Spleen (tissue), 11 donors: Measurements from ENCODE around the gene IMPG2. TPM values are rescaled to one million over a fixed set of nuclear protein-coding genes. Genes with fewer than 3 reads are reported as not detected.

Experiments
- DNase-seq: peaks from one replicate; pipeline ENCODE4 v3.0.0-alpha.2; 2020
- H3K27ac ChIP-seq, 8 donors: fragments of 200-600 bp; sonication (generic) in 7 of 8; 1 replicate in 4 of 8; 2 replicates in 4 of 8; pipeline versions ENCODE4 v1.5.0 to v1.8.0; 2016 to 2021; ENCODE audit warnings: inconsistent platforms in 4 of 8, mild to moderate bottlenecking in 4 of 8, moderate library complexity in 1 of 8
- H3K27me3 ChIP-seq, 7 donors: fragments of 200-600 bp; sonication (generic) in 6 of 7; replicated peaks in 1 of 7; 1 replicate in 4 of 7; 2 replicates in 3 of 7; pipeline versions ENCODE4 v1.5.0 to v1.8.0; 2016 to 2021; ENCODE audit warnings: inconsistent platforms in 3 of 7, mild to moderate bottlenecking in 1 of 7
- H3K36me3 ChIP-seq, 6 donors: fragments of 200-600 bp; sonication (generic) in 5 of 6; 1 replicate in 4 of 6; 2 replicates in 2 of 6; pipeline versions ENCODE4 v1.5.0 to v1.8.0; 2016 to 2021; ENCODE audit warnings: inconsistent platforms in 2 of 6
- H3K4me1 ChIP-seq, 6 donors: fragments of 200-600 bp; sonication (generic) in 5 of 6; 1 replicate in 3 of 6; 2 replicates in 3 of 6; pipeline versions ENCODE4 v1.5.0 to v1.8.0; 2016 to 2021; ENCODE audit warnings: inconsistent platforms in 3 of 6
- H3K4me3 ChIP-seq, 8 donors: fragments of 200-600 bp; sonication (generic) in 7 of 8; 1 replicate in 4 of 8; 2 replicates in 4 of 8; pipeline versions ENCODE4 v1.5.0 to v1.8.0; 2016 to 2021; ENCODE audit warnings: inconsistent platforms in 4 of 8, mild to moderate bottlenecking in 4 of 8, moderate library complexity in 2 of 8
- H3K9me3 ChIP-seq, 8 donors: fragments of 200-600 bp; sonication (generic) in 7 of 8; 1 replicate in 4 of 8; 2 replicates in 4 of 8; pipeline versions ENCODE4 v1.5.0 to v1.8.0; 2016 to 2021; ENCODE audit warnings: inconsistent platforms in 4 of 8
- CTCF ChIP-seq, 11 experiments: fragments of 200-600 bp in 7 of 11; fragments of 450-650 bp in 4 of 11; sonication (generic) in 4 of 11; IDR thresholded peaks in 8 of 11; conservative IDR thresholded peaks in 3 of 11; 1 replicate in 7 of 11; 2 replicates in 4 of 11; pipeline versions ENCODE4 v1.4.0 to v1.8.0; 2016 to 2021; ENCODE audit warnings: antibody characterized with exemption in 11 of 11, inconsistent platforms in 4 of 11, mild to moderate bottlenecking in 1 of 11
- POLR2A ChIP-seq, 3 donors: fragments of 450-650 bp; IDR thresholded peaks; one replicate each; pipeline ENCODE4 v1.5.1; 2017; ENCODE audit warnings: antibody characterized with exemption in 3 of 3, mild to moderate bottlenecking in 1 of 3
- POLR2AphosphoS5 ChIP-seq, 3 donors: sonication (generic); formaldehyde crosslinking; IDR thresholded peaks; one replicate each; pipeline ENCODE4 v1.5.1; 2017; ENCODE audit warnings: antibody characterized with exemption in 3 of 3
- WGBS, 5 donors: extraction: QIAGEN DNeasy Blood & Tissue Kit in 3 of 5; methylation state at CpG; one replicate each; pipeline versions ENCODE4 v1.1.5 to v1.1.7; 2013 to 2018; 5-methylcytosine and 5-hydroxymethylcytosine counted together
- intact Hi-C: fragments of 100-400 bp; cut with DNase I; formaldehyde crosslinking; loops from one replicate; pipeline ENCODE4 v1.15.0; 2023; ENCODE audit warnings: low total_unique reads
- polyA plus RNA-seq, 3 donors: library from polyadenylated mRNA; stranded (reverse); fragments of 200-250 nt; gene quantifications; one replicate each; pipeline ENCODE4 v1.2.1, GENCODE V29; 2013
- total RNA-seq, 7 donors: library from RNA; depleted of rRNA in 3 of 7; stranded (reverse); fragments of >200 nt in 3 of 7; fragmentation: NEBNext Ultra II Directional in 4 of 7; extraction: Animal tissue kit (Norgen Biotek cat#: 25700) in 4 of 7; gene quantifications; one replicate each; pipeline versions ENCODE4 v1.1.0 to v1.2.1, GENCODE V29; 2016 to 2021
- donor health status: healthy with polysubstance abuse.
- donor health status: DM: no; HTN: no; CAD: no; lungs with moderate emphysema.
- donor health status: DM: no; HTN: no; CAD: no.
- donor health status: Bipolar disorder and iron deficiency.
- donor health status: healthy.
- donor health status: DM: no; HTN: no; CAD: no.
- donor health status: DM: yes; HTN: yes; CAD: no.

The IMPG2 gene
- total and polyA plus RNA-seq, 10 donors: 0.06 to 1.2 (median 0.52) TPM

DNA sequence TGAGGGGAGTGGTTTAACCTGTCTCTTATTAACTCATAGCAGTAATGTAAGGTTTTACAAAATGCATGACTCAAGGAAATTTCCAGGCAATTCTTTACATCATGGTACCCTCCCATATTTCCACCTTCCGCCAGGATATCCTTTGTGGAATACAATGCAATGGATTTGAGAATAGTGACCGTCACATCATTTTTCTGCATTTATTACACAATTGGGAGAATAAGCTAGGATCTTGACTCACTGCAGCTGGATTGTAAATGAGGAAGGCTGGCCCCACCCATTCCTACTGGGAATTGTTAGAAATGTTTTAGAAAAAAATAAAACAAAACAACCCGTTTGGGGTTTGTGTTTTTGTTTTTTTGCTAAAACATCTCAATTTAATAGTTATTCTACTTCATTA is 97.4 kb downstream of the IMPG2 start:
- Histone ChIP-seq H3K27me3 (no peaks in the 10 kb centered on the region), H3K9me3 (peaks cover 0 to 11% (median 9%) of the 10 kb centered on the region in 8 donors), H3K36me3 (no peaks in the 10 kb centered on the region), H3K27ac (no peak overlapping the region), H3K4me1 (no peaks in the 10 kb centered on the region), H3K4me3 (no peak overlapping the region)
- no peak for TF ChIP-seq POLR2A (IDR thresholded peaks at IDR 0.05)
- no peak for TF ChIP-seq POLR2AphosphoS5 (IDR thresholded peaks at IDR 0.05)
- no peak for TF ChIP-seq CTCF (IDR thresholded peaks at IDR 0.05 in 8 of 11, conservative IDR thresholded peaks at IDR 0.05 in 3 of 11)
- intact Hi-C loops: no loop called here
- WGBS, 5 donors: 82 to 92% (median 88%) methylated on average over 3 of the region's 3 CpGs
- no peak for DNase-seq

DNA sequence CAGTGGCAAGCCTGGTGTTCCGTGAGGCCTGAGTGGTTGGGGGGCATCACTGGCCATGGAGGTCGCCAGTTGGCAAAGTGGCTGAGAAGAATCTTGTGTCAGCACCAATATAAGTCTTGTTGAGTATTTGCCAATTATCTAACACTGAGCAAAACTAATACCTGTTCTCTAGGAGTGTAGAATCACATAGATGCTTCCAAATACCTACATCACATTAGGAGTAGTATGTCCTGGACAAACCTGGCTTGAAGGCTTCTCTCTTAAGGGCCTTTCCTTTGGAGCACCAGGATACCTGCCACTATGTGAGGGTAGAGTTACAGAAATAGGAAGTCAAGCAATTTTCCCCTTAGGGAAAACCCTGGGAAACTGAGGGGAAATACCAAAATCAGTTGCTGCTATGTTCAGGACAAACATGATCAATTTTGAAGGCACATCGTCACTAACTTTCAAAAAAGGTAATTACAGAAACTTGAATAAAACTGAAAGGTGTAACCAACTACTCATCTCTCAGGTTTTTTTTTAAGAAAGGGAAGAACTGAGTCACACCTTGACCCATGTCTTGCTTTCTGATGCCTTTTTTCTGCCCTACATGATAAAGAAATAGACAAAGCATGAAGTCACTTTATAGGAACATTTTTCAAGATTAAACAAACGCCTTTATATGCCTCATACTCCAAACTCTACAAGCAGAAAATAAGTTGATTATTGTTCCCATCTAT is 100.4 kb downstream of the IMPG2 start:
- Histone ChIP-seq H3K4me1 (no peaks in the 10 kb centered on the region), H3K4me3 (no peak overlapping the region), H3K27me3 (no peaks in the 10 kb centered on the region), H3K27ac (no peak overlapping the region), H3K9me3 (peaks cover 0 to 12% (median 9%) of the 10 kb centered on the region in 8 donors), H3K36me3 (no peaks in the 10 kb centered on the region)
- TF ChIP-seq CTCF (IDR thresholded peaks at IDR 0.05 in 8 of 11, conservative IDR thresholded peaks at IDR 0.05 in 3 of 11): no peak
- no peak for TF ChIP-seq POLR2A (IDR thresholded peaks at IDR 0.05)
- no peak for TF ChIP-seq POLR2AphosphoS5 (IDR thresholded peaks at IDR 0.05)
- intact Hi-C loops: no loop called here
- WGBS, 5 donors: 80 to 92% (median 83%) methylated on average over 4 of the region's 4 CpGs
- no peak for DNase-seq

DNA sequence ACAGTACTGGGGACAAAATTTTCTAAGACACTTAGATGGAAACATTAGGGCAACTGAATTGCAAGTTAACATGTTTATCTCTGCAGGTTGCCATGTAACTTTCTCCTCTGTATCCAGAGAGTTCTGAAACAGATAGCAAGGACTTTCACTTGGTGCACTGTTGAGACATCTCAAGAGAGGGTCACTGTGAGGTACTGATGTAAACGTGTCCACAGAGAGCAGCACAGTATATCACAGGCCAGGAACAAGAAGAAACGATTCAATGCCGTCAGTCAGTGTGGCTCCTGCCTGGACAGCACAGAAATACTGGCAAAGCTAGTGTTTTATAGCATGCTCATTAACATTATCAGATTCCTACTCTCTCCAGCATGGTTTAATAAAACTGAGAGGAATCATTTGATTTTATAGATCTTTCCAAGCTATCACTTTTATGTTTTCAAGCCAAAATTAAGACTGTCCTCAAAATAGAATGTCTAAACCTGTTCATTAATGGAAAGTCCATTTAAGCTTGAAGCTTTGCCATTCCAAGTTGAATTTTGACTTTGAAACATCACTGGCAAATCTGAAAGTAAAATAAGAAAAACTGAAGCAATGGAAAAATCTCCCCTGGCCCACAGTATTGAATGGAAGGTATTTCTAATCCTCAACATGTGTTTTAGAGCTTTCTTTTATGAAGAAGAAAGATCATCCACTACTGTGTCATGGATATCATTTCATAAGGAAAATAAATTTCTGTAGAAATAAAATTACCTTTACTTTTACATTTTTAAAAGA is 102.7 kb downstream of the IMPG2 start:
- intact Hi-C loops: no loop called here
- H3K4me3 ChIP-seq: no peak overlapping the region
- H3K27me3 ChIP-seq: no peaks in the 10 kb centered on the region
- TF ChIP-seq POLR2A (IDR thresholded peaks at IDR 0.05): no peak
- TF ChIP-seq POLR2AphosphoS5 (IDR thresholded peaks at IDR 0.05): no peak
- TF ChIP-seq CTCF (IDR thresholded peaks at IDR 0.05 in 8 of 11, conservative IDR thresholded peaks at IDR 0.05 in 3 of 11): no peak
- peaks cover 0 to 30% (median 23%) of the 10 kb centered on the region in 8 donors for H3K9me3 ChIP-seq
- WGBS, 5 donors: 64 to 92% (median 79%) methylated on average over 3 of the region's 3 CpGs
- no peak for DNase-seq
- no peaks in the 10 kb centered on the region for H3K4me1 ChIP-seq
- H3K27ac ChIP-seq: no peak overlapping the region
- H3K36me3 ChIP-seq: no peaks in the 10 kb centered on the region
